Skeletal muscle satellite cell (primary cell): ENCODE measurements around the gene CELSR3.
A peak's percentile ranks its signal among the peaks of the same experiment; 100 is the strongest.

Experiments
- H3K27me3 ChIP-seq: 2 replicates; pipeline ENCODE4 v1.7.0; 2013; ENCODE audit warnings: low read length; ENCODE audit not compliant: control insufficient read depth, insufficient read depth
- H3K36me3 ChIP-seq: 2 replicates; pipeline ENCODE4 v1.7.0; 2013; ENCODE audit warnings: mild to moderate bottlenecking, control low read depth, low read length; ENCODE audit not compliant: insufficient read depth
- H3K4me1 ChIP-seq: 2 replicates; pipeline ENCODE4 v1.7.0; 2013; ENCODE audit warnings: low read length; ENCODE audit not compliant: control insufficient read depth, insufficient read depth
- H3K4me2 ChIP-seq: 2 replicates; pipeline ENCODE4 v1.7.0; 2013; ENCODE audit warnings: mild to moderate bottlenecking, low read length
- H3K4me3 ChIP-seq: 2 replicates; pipeline ENCODE4 v1.7.0; 2013; ENCODE audit warnings: low read length
- H3K9ac ChIP-seq: 2 replicates; pipeline ENCODE4 v1.7.0; 2013; ENCODE audit warnings: mild to moderate bottlenecking, low read depth, low read length, moderate library complexity
- H3K9me3 ChIP-seq: replicated peaks from 2 replicates; pipeline ENCODE4 v1.7.0; 2013; ENCODE audit warnings: mild to moderate bottlenecking, control low read depth, low read length

Gene CELSR3

GRCh38 chr3:48628277-48629017 lies 34.2 kb downstream of the CELSR3 start:
- Histone ChIP-seq H3K4me1 (peaks cover 4% of the 10 kb centered on the region), H3K4me3 (no peak overlapping the region), H3K4me2 (no peak overlapping the region), H3K9ac (no peak overlapping the region), H3K9me3 (no peaks in the 10 kb centered on the region), H3K36me3 (peaks cover 90% of the 10 kb centered on the region), H3K27me3 (no peaks in the 10 kb centered on the region)

- Histone ChIP-seq H3K4me3 (no peak overlapping the region), H3K9ac (no peak overlapping the region), H3K9me3 (no peaks in the 10 kb centered on the region), H3K4me2 (no peak overlapping the region), H3K36me3 (peaks cover 69% of the 10 kb centered on the region), H3K4me1 (no peaks in the 10 kb centered on the region), H3K27me3 (no peaks in the 10 kb centered on the region)
Observed at GRCh38 chr3:48625600-48625999, 37.1 kb downstream of the CELSR3 start.

- H3K4me3 ChIP-seq = no peak overlapping the region
- H3K9ac ChIP-seq = no peak overlapping the region
- no peaks in the 10 kb centered on the region for H3K9me3 ChIP-seq
- no peak overlapping the region for H3K4me2 ChIP-seq
- H3K27me3 ChIP-seq = no peaks in the 10 kb centered on the region
- peaks cover 6% of the 10 kb centered on the region for H3K4me1 ChIP-seq
- H3K36me3 ChIP-seq = peaks cover 65% of the 10 kb centered on the region
Observed at GRCh38 chr3:48624767-48625166, 37.9 kb downstream of the CELSR3 start.

- Histone ChIP-seq H3K36me3 (peaks cover 58% of the 10 kb centered on the region), H3K9me3 (no peaks in the 10 kb centered on the region), H3K4me2 (no peak overlapping the region)
Observed at GRCh38 chr3:48623851-48624547, 38.7 kb downstream of the CELSR3 start.

GRCh38 chr3:48621461-48621869 lies 41.2 kb downstream of the CELSR3 start, which contains the start of gene TMEM89:
Gene TMEM89, minus strand, starts transcription at chr3:48621769. Its CDS starts 13 bp downstream, at chr3:48621756.
- Histone ChIP-seq H3K4me3 (no peak within 1 kb of the TSS), H3K4me2 (no peak within 1 kb of the TSS), H3K4me1 (peaks cover 25% of the 10 kb centered on the region), H3K9ac (no peak within 1 kb of the TSS), H3K36me3 (peaks cover 34% of the 10 kb centered on the region), H3K27me3 (no peaks in the 10 kb centered on the region), H3K9me3 (peaks cover 6% of the 10 kb centered on the region)

More at GRCh38 chr3:48623851-48624547, 38.7 kb downstream of the CELSR3 start:
- no peak overlapping the region for H3K9ac ChIP-seq
- H3K27me3 ChIP-seq = no peaks in the 10 kb centered on the region
- H3K4me3 ChIP-seq = no peak overlapping the region
- peaks cover 13% of the 10 kb centered on the region for H3K4me1 ChIP-seq

GRCh38 chr3:48619541-48620524 lies 42.9 kb downstream of the CELSR3 start:
- Histone ChIP-seq H3K36me3 (peaks cover 19% of the 10 kb centered on the region), H3K9me3 (peaks cover 6% of the 10 kb centered on the region), H3K9ac (peak overlapping the region; percentile 24), H3K4me2 (no peak overlapping the region), H3K4me3 (no peak overlapping the region), H3K4me1 (peaks cover 25% of the 10 kb centered on the region), H3K27me3 (no peaks in the 10 kb centered on the region)

GRCh38 chr3:48617559-48617958 lies 45.1 kb downstream of the CELSR3 start:
- Histone ChIP-seq H3K9me3 (peaks cover 6% of the 10 kb centered on the region), H3K36me3 (peaks cover 12% of the 10 kb centered on the region), H3K9ac (no peak overlapping the region), H3K27me3 (no peaks in the 10 kb centered on the region), H3K4me2 (no peak overlapping the region), H3K4me1 (peaks cover 37% of the 10 kb centered on the region), H3K4me3 (no peak overlapping the region)

- Histone ChIP-seq H3K4me1 (peaks cover 27% of the 10 kb centered on the region), H3K9me3 (peaks cover 6% of the 10 kb centered on the region), H3K4me2 (peak overlapping the region; percentile 35), H3K4me3 (peak overlapping the region; percentile 31), H3K9ac (peak overlapping the region; percentile 39), H3K27me3 (no peaks in the 10 kb centered on the region), H3K36me3 (no peaks in the 10 kb centered on the region)
Observed at GRCh38 chr3:48614044-48614443, 48.6 kb downstream of the CELSR3 start.

- Histone ChIP-seq H3K4me1 (peaks cover 25% of the 10 kb centered on the region), H3K9me3 (peaks cover 4% of the 10 kb centered on the region), H3K4me2 (no peak overlapping the region), H3K27me3 (no peaks in the 10 kb centered on the region), H3K4me3 (no peak overlapping the region), H3K9ac (no peak overlapping the region), H3K36me3 (peaks cover 10% of the 10 kb centered on the region)
Observed at GRCh38 chr3:48612309-48612708, 50.4 kb downstream of the CELSR3 start.

- no peaks in the 10 kb centered on the region for H3K9me3 ChIP-seq
- peak within 1 kb of the TSS; percentile 100 for H3K4me3 ChIP-seq
- peak within 1 kb of the TSS; percentile 98 for H3K9ac ChIP-seq
- peaks cover 22% of the 10 kb centered on the region for H3K4me1 ChIP-seq
- peak within 1 kb of the TSS; percentile 96 for H3K4me2 ChIP-seq
- H3K36me3 ChIP-seq = peaks cover 31% of the 10 kb centered on the region
- H3K27me3 ChIP-seq = no peaks in the 10 kb centered on the region
Observed at GRCh38 chr3:48609088-48610005, 53.3 kb downstream of the CELSR3 start, which contains the start of gene UQCRC1. Gene UQCRC1, minus strand, starts transcription at chr3:48609646. Its CDS starts 26 bp downstream, at chr3:48609620.
